HG02588 (cell line): ENCODE results near the gene ZNF436.

Source experiments
- ATAC-seq: cut with Tn5 transposase; IDR thresholded peaks from one replicate; pipeline ENCODE4 v1.9.1; 2021; ENCODE audit warnings: mild to moderate bottlenecking, moderate library complexity; ENCODE audit not compliant: unreplicated experiment

The ZNF436 gene

GRCh38 chr1:23369335-23370013 lies at the start of gene ZNF436:
Gene ZNF436, minus strand, starts transcription at chr1:23369836. Its CDS starts 1,831 bp downstream, at chr1:23368005.
- no peak for ATAC-seq

DNA sequence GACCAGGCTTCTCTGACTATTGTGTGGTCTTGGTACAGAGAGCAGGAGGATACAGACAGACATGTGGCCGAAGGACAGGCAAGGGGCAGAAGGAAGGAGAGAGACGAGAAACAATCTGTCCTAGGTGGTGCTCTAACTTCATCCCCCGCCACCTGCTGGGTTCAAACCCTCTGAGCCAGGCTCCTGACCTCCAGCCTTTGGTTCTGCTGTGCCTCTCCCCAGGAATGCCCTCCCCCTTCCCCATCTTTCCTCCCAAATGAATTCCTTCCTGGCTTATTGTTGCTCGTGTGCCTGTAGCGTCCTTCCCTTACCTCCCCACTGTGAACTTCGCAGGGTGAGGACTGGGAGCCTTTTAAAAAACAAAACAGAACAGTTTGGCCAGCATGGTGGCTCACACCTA lies 49.5 kb upstream of the ZNF436 start:
- ATAC-seq, result no peak

- ATAC-seq, result no peak
Measured at GRCh38 chr1:23417570-23417969, 47.9 kb upstream of the ZNF436 start.

DNA sequence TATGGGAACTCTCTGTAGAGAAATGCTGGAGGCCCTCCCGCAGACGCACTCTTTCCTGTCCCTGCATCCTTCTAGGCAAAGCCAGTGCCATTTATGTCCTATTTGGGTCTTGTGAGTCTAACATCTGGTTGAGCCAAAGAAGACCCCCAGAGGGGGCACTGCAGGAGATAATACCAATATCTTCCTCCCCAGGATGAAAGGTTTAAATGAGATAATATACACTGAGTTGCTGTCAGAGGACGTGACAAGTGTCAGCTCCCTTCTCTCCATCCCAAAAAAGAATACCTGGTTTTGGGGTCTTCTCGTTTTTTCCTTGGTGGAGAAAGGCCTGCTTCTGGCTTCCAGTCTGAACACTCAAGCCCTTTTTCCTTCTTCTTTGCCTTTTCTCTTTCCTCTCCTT lies 47.3 kb upstream of the ZNF436 start:
- no peak for ATAC-seq

- ATAC-seq, result no peak
Measured at GRCh38 chr1:23408797-23409290, 39.2 kb upstream of the ZNF436 start.

DNA sequence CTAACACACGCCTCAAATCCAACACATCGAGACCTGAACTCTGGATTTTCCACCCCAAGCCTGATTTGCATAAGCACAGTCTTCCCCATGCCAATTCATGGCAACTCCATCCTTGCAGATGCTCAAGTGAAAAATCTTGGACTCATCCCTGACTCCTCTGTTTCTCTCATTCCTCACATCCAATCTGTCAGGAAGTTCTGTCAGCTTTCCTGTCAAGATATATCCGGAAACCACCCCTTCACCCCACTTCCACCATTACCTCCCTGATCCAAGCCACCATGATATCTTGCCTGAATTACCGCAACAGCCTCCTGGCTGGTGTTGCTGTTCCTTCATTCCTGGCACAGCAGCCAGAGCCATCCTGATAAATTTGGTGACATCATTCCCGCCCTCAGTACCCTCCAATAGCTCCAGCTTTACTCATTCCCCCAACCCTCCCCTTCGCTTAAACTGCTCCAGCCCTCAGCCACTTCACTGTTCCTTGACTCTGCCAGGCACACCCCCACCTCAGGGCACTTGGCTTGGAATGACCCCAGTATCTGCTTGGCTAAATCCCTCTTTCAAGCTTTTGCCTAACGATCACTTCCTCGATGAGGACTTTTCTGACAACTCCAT lies 37.5 kb upstream of the ZNF436 start:
- no peak for ATAC-seq

- ATAC-seq, result no peak
Measured at GRCh38 chr1:23405946-23406345, 36.3 kb upstream of the ZNF436 start.

GRCh38 chr1:23403735-23404486 lies 34.3 kb upstream of the ZNF436 start:
- no peak for ATAC-seq

GRCh38 chr1:23403355-23403734 lies 33.7 kb upstream of the ZNF436 start:
- ATAC-seq, result no peak

GRCh38 chr1:23403038-23403336 lies 33.4 kb upstream of the ZNF436 start:
- ATAC-seq, result no peak

- no peak for ATAC-seq
Measured at GRCh38 chr1:23402286-23403037, 32.8 kb upstream of the ZNF436 start.

- ATAC-seq, result no peak
Measured at GRCh38 chr1:23401313-23401712, 31.7 kb upstream of the ZNF436 start.

GRCh38 chr1:23400324-23401114 lies 30.9 kb upstream of the ZNF436 start:
- ATAC-seq, result no peak

- no peak for ATAC-seq
Measured at GRCh38 chr1:23399229-23399628, 29.6 kb upstream of the ZNF436 start.

DNA sequence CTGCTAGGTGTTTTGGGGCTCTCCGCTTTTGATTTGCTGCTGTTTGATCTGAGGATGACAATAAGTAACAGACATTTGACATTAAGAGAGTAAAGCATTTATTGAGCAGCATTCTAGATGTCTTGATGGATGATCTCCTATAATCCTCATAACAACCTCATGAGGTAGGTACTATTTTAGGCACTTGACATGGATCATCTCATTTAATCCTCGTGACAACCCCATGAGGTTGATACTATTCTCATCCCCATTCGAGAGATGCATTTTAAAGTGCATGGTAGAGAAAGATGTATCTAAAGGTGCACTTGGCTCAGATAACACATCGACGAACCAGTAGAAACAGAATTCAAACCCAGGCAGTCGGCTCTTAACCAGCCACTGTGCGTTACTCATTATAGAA lies 28.3 kb upstream of the ZNF436 start:
- ATAC-seq, result no peak

GRCh38 chr1:23396380-23396779 lies 26.7 kb upstream of the ZNF436 start:
- ATAC-seq, result no peak

DNA sequence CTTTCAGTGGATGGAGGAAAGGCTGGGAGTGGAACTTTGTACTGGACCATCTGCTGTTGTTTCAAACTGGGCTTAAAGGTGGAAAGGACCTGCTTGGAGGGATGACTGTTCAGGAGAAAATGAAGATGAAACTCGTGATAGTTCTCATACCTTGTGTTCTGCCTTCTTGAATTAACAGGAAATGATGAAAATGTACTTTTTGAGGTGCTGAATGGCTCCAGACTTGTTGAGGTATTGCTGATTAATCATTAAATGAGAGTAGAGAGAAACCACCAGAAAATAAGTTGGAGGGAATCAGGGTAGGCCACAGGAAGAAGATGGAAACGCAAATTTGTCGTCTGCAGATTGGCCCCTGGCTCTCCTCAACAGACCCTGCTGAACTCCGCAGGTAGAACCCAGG lies 26.2 kb upstream of the ZNF436 start:
- ATAC-seq, result no peak

GRCh38 chr1:23395154-23395724 lies 25.6 kb upstream of the ZNF436 start:
- ATAC-seq, result no peak

GRCh38 chr1:23394684-23395083 lies 25.0 kb upstream of the ZNF436 start:
- no peak for ATAC-seq

DNA sequence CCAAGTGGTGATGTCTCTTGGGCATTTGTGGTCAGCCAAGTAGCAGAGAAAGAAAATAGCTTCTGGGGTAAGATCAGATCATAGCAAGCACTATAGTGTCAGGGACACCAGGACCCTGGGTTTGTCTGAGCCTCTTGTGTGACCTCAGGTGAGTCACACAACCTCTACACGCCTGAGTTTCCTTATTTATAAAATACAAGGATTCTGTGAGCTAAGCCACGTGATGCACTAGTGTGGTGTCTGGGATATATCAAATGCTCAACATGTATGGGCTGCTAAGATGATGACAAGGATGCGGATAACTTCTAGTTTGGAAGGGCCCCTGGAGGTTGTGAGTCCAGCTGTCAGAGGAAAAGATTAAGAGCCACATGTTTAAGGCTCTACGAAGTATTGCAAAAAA lies 24.5 kb upstream of the ZNF436 start:
- no peak for ATAC-seq
